MCF 10A (cell line): ENCODE data around the gene MESP1. TPM values are rescaled to one million over a fixed set of nuclear protein-coding genes. Genes with fewer than 3 reads are reported as not detected.

ENCODE experiments used
- BruUV-seq: library from RNA; stranded (reverse); fragments of 400-500 nt; replicated peaks from 2 replicates; lab custom pipeline; 2021; lab: Mats Ljungman, UMichigan
- CTCF ChIA-PET: fragments of 300-600 bp; sonication (Branson Sonifier 250); formaldehyde crosslinking; extraction: SDS; loops from one replicate; lab custom pipeline; 2021; ENCODE audit warnings: antibody characterized with exemption, inconsistent platforms; lab: Yijun Ruan, JAX
- POLR2A ChIA-PET: fragments of 300-600, 350-650 bp; sonication (Branson Sonifier 250); formaldehyde crosslinking; extraction: SDS; loops from one replicate; lab custom pipeline; 2020; ENCODE audit warnings: antibody characterized with exemption, inconsistent platforms; lab: Yijun Ruan, JAX
- DNase-seq: peaks from one replicate; pipeline ENCODE4 v3.0.0-alpha.2; 2018; ENCODE audit not compliant: unreplicated experiment
- H3K27ac Mint-ChIP-seq: one replicate; pipeline ENCODE4 v1.8.0; 2022; ENCODE audit warnings: mild to moderate bottlenecking, low read depth, mixed read lengths; ENCODE audit not compliant: unreplicated experiment
- H3K27me3 Mint-ChIP-seq: one replicate; pipeline ENCODE4 v1.8.0; 2022; ENCODE audit warnings: mixed read lengths; ENCODE audit not compliant: insufficient read depth, unreplicated experiment
- H3K36me3 Mint-ChIP-seq: one replicate; pipeline ENCODE4 v1.8.0; 2022; ENCODE audit warnings: mild to moderate bottlenecking, moderate library complexity, mixed read lengths; ENCODE audit not compliant: insufficient read depth, unreplicated experiment
- H3K4me1 Mint-ChIP-seq: one replicate; pipeline ENCODE4 v1.8.0; 2022; ENCODE audit warnings: mixed read lengths; ENCODE audit not compliant: insufficient read depth, unreplicated experiment
- H3K4me3 Mint-ChIP-seq: one replicate; pipeline ENCODE4 v1.8.0; 2022; ENCODE audit warnings: mild to moderate bottlenecking, moderate library complexity, mixed read lengths; ENCODE audit not compliant: unreplicated experiment
- H3K9me3 Mint-ChIP-seq: one replicate; pipeline ENCODE4 v1.8.0; 2022; ENCODE audit warnings: mixed read lengths; ENCODE audit not compliant: unreplicated experiment
- intact Hi-C: fragments of 100-400 bp; cut with micrococcal nuclease; formaldehyde crosslinking; loops from 2 replicates; pipeline ENCODE4 v1.14.1; 2022
- total RNA-seq: library from RNA; stranded (reverse); gene quantifications from 2 replicates; pipeline ENCODE4 v1.2.3, GENCODE V29; 2022
- TF ChIP-seq, protein P1 (sequence below): fragments of 200-600 bp; IDR thresholded peaks from one replicate; pipeline ENCODE4 v1.8.0; 2022; ENCODE audit warnings: antibody characterized with exemption, mild to moderate bottlenecking; ENCODE audit not compliant: unreplicated experiment

MESP1 gene
- total RNA-seq, 1 experiment from 2014 or later = 0.58 TPM

DNA sequence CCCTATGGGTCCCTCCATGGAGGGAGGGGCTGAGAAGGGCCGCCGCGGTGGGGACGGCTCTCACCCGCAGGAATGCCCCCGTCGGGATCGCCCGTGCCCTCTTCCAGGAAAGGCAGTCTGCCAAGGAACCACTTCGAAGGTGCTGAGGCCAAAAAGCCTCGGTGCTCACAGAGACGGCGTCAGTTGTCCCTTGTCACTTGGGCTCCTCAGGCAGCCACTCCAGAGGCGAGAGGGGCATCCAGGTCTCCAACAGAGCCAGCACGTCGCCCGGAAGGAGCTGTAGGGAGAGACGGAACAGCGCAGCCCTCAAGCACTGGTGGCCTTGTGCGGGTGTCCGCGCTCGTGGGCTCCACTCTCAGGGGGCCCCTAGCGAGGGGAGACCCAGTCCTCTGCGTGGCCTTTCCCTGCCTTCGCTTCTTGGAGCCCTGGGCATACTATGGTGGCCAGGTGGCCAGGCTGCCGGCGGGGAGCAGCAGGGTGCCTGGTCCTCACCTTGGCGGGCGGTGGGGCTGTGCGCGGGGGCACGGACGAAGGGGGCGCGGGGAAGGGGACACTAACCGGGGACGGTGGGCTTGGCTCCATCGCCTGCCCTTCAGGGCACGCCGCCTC lies 994 bp downstream of the MESP1 start:
- peak overlapping the region; percentile 49 for H3K4me3 Mint-ChIP-seq
- POLR2A ChIA-PET = interaction anchor here (0.8 to 2.9 kb wide), 3 partner anchors 126 to 144 kb away, joined by 3 to 10 read pairs (median 3); no protein-coding TSS in a partner anchor
- no peak overlapping the region for H3K27ac Mint-ChIP-seq
- CTCF ChIA-PET = interaction anchor here (0.5 to 3.7 kb wide), 10 partner anchors 10 to 373 kb away, joined by 3 to 24 read pairs (median 4); no protein-coding TSS in a partner anchor
- H3K9me3 Mint-ChIP-seq = no peaks in the 10 kb centered on the region
- H3K36me3 Mint-ChIP-seq = no peaks in the 10 kb centered on the region
- BruUV-seq = no TSS peak
- TF ChIP-seq, protein P1, sequence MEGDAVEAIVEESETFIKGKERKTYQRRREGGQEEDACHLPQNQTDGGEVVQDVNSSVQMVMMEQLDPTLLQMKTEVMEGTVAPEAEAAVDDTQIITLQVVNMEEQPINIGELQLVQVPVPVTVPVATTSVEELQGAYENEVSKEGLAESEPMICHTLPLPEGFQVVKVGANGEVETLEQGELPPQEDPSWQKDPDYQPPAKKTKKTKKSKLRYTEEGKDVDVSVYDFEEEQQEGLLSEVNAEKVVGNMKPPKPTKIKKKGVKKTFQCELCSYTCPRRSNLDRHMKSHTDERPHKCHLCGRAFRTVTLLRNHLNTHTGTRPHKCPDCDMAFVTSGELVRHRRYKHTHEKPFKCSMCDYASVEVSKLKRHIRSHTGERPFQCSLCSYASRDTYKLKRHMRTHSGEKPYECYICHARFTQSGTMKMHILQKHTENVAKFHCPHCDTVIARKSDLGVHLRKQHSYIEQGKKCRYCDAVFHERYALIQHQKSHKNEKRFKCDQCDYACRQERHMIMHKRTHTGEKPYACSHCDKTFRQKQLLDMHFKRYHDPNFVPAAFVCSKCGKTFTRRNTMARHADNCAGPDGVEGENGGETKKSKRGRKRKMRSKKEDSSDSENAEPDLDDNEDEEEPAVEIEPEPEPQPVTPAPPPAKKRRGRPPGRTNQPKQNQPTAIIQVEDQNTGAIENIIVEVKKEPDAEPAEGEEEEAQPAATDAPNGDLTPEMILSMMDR = no peak
- DNase-seq = no peak
- intact Hi-C loops = no loop called here
- no peaks in the 10 kb centered on the region for H3K27me3 Mint-ChIP-seq
- peaks cover 6% of the 10 kb centered on the region for H3K4me1 Mint-ChIP-seq

DNA sequence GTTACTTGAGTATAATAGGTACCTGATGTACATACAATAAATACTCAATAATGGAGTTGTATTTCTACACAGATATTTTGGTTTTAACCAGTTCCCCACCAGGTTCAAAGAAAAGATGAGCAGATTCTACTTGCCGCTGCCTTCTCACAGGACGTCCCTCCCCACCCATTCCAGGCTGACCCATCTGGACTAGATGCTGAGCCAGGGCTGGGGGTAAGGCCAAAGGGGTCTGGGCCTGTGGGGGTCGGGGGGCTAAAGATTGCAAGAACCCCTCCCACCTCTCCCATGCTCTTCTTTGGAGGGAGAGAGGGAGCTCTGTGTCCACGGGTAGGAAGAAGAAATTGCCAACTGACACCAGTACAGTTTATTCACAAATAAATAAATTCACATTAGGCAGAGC lies 1.5 kb downstream of the MESP1 start:
- intact Hi-C loops = no loop called here
- Mint-ChIP-seq H3K36me3 (no peaks in the 10 kb centered on the region), H3K4me1 (peaks cover 2% of the 10 kb centered on the region), H3K27ac (no peak overlapping the region), H3K4me3 (peak overlapping the region; percentile 49), H3K27me3 (no peaks in the 10 kb centered on the region), H3K9me3 (no peaks in the 10 kb centered on the region)
- no peak for DNase-seq
- TF ChIP-seq, protein P1 = no peak
- BruUV-seq = no TSS peak
- CTCF ChIA-PET = interaction anchor here (0.5 to 2.7 kb wide), 9 partner anchors 9 to 373 kb away, joined by 3 to 11 read pairs (median 5); no protein-coding TSS in a partner anchor
- POLR2A ChIA-PET = no interaction called here

DNA sequence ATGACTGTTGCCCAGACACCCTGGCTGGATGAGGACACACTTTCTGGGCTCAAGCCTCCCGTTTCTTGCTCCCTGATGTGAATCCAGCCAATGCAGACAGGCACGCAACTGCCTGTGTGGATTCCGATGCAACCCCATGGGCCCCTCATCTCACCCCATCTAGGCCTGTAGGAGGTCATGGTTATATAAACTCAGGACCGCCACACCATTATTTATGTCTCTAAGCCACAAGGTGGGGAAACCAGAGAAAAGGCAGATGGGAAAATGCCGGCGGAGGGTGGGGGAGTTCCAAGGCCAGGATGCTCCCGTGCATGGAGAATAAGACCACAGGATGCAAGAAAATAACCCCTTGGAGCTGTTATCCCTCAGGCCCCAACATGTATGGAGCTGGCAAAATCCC lies 2.0 kb downstream of the MESP1 start:
- Mint-ChIP-seq H3K9me3 (no peaks in the 10 kb centered on the region), H3K27ac (no peak overlapping the region), H3K4me1 (no peaks in the 10 kb centered on the region), H3K4me3 (no peak overlapping the region), H3K27me3 (no peaks in the 10 kb centered on the region), H3K36me3 (no peaks in the 10 kb centered on the region)
- BruUV-seq = no TSS peak
- no peak for DNase-seq
- intact Hi-C loops = no loop called here
- ChIA-PET POLR2A (no interaction called here), CTCF (interaction anchor here (0.6 to 2.7 kb wide), 8 partner anchors 9 to 224 kb away, joined by 3 to 11 read pairs (median 4); no protein-coding TSS in a partner anchor)
- TF ChIP-seq, protein P1 = no peak

DNA sequence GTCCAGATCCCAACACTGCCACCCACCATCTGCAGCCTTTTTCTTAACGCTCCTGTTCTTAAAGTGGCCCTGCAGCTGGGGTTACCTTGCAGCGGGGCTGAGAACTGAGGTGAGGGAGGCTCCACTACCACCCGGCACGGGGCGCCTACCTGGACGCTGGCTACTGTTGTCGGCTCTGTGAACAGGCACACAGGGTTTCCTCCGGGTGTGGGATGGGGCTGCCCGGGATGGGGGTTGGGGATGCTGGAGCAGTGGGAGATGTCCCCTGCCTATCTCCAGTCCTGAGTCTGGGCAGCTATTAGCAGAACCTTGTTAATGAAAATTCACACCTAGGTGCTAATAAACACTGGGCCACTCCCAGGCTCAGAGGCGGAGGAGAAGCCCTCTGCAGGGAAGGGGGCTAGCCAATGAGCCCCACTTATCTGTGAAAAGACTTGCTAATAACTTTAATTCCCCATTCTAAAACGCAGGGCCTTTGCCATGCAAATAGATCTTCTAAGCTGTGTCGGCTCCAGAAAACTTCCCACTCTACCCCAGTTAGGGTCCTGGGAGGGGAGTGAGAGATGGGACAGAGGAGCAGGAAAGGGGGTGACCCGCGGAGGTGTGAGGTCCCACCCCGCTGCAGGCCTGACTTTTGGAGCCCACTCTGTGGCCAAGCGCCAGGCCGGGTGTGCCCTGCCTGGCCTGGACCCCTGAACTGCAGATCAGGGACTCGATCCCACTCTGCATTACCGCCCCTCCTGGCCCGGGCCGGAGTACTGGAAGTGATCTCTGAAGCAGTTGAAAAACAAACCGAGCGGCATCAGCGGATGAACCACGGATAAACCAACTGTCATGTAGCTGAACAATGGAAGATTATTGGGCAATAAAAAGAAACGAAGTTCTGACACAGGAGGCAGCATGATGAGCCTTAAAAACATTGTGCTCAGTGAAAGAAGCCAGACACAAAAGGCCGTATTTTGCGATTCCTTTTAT lies 3.1 kb downstream of the MESP1 start:
- TF ChIP-seq, protein P1 = no peak
- Mint-ChIP-seq H3K36me3 (no peaks in the 10 kb centered on the region), H3K27ac (no peak overlapping the region), H3K27me3 (no peaks in the 10 kb centered on the region), H3K4me1 (no peaks in the 10 kb centered on the region), H3K9me3 (no peaks in the 10 kb centered on the region), H3K4me3 (no peak overlapping the region)
- POLR2A ChIA-PET = no interaction called here
- CTCF ChIA-PET = interaction anchor here (1.6 to 2.7 kb wide), 2 partner anchors 127 to 140 kb away, joined by 8 to 11 read pairs; no protein-coding TSS in a partner anchor
- intact Hi-C loops = no loop called here
- DNase-seq = no peak
- BruUV-seq = no TSS peak
